ENCODE results near the gene MSH2. TPM values are rescaled to one million over a fixed set of nuclear protein-coding genes. Genes with fewer than 3 reads are reported as not detected.

MSH2 gene
- total and polyA plus RNA-seq, 2 of the 13 experiments (the other 11 are each of a cell fraction or from before 2014, with no cell fraction given), result 19.9 to 76.3 TPM

- TF ChIP-seq ZGPAT (CRISPR knock-in tag; IDR thresholded peaks at IDR 0.05) (no peak), ZSCAN21 (CRISPR knock-in tag; IDR thresholded peaks at IDR 0.05; ENCODE audit: borderline replicate concordance) (peak; percentile 8; the same call in 1 of the 2 replicates), ZNF335 (CRISPR knock-in tag; IDR thresholded peaks at IDR 0.05) (0 out of 2 replicates have a peak, but pooled peaks have one; percentile 32), ZFP62 (CRISPR knock-in tag; IDR thresholded peaks at IDR 0.05) (0 out of 2 replicates have a peak, but pooled peaks have one; percentile 12), ZNF670 (CRISPR knock-in tag; IDR thresholded peaks at IDR 0.05; ENCODE audit: borderline replicate concordance) (no peak), ZFP1 (CRISPR knock-in tag; IDR thresholded peaks at IDR 0.05) (no peak), POLR2A (IDR thresholded peaks at IDR 0.05; ENCODE audit: insufficient read depth in 1 of 2, low read depth in 2 of 2, low read length in 2 of 2) (peak in 1 of 2 experiments; percentile 33; a peak in 1 of 4 replicates), NR2F1 (CRISPR knock-in tag; IDR thresholded peaks at IDR 0.05) (0 out of 4 replicates have a peak, but pooled peaks of 1 of the 2 experiments have one; percentile 23)
These were observed 745 bp downstream of the MSH2 start (continued) for GRCh38 chr2:47403609-47404193.

- Histone ChIP-seq H3K4me2 (ENCODE audit: low read depth, low read length) (peak overlapping the region; percentile 99), H2AFZ (ENCODE audit: low read length) (no peak overlapping the region), H3K79me2 (ENCODE audit: insufficient read depth, low read length) (peaks cover 52% of the 10 kb centered on the region), H3K9ac (ENCODE audit: insufficient read depth, low read depth, low read length) (peak overlapping the region; percentile 77), H3K4me1 (ENCODE audit: insufficient read depth, low read length) (peaks cover 53% of the 10 kb centered on the region), H3K4me3 (replicated peaks in 1 of 3; ENCODE audit: insufficient read depth in 1 of 3, low read depth in 2 of 3, low read length in 3 of 3) (peak overlapping the region; percentile 72 to 87 (median 76)), H3K27ac (ENCODE audit: extremely low read length, insufficient read depth, low read length) (no peak overlapping the region), H3K9me3 (ENCODE audit: low read length) (no peaks in the 10 kb centered on the region), H3K27me3 (ENCODE audit: control insufficient read depth in 1 of 2, insufficient read depth in 2 of 2, low read length in 2 of 2) (no peaks in the 10 kb centered on the region; a peak in 1 of 5 replicates), H4K20me1 (ENCODE audit: insufficient read depth, low read length) (no peaks in the 10 kb centered on the region), H3K36me3 (replicated peaks in 1 of 2; ENCODE audit: control insufficient read depth in 1 of 2, insufficient read depth in 2 of 2, low read length in 2 of 2) (peaks cover 0 to 12% of the 10 kb centered on the region in 2 experiments; a peak in 1 of 5 replicates)
- intact Hi-C loops (cut with micrococcal nuclease; ENCODE audit: unreplicated experiment), result no loop called here
- 84% methylated on average over 10 of the region's 10 CpGs for WGBS (ENCODE audit: low lambda C conversion rate)
- ATAC-seq (no peak), DNase-seq (ENCODE audit: low spot score) (no peak), FAIRE-seq (no peak)
- ChIA-PET CTCF (ENCODE audit: low intra/inter-chr PET ratio, low total read pairs) (no interaction called here), POLR2A (interaction anchor here (2.4 kb wide), 1 partner anchor 69 kb away, joined by 12 read pairs; no protein-coding TSS in a partner anchor)
- no TSS peak for BruUV-seq (replicated peaks)
- in situ Hi-C loops (cut with HindIII; ENCODE audit: extremely low pct_ligation_motif_present, low pct_unique_long_range_greater_than_20kb), result no loop called here
- TF ChIP-seq POLR2AphosphoS5 (IDR thresholded peaks at IDR 0.05; ENCODE audit: low read depth, low read length) (no peak), MTA3 (CRISPR knock-in tag; IDR thresholded peaks at IDR 0.05) (no peak), GPBP1L1 (CRISPR knock-in tag; IDR thresholded peaks at IDR 0.05) (no peak), SMARCC2 (IDR thresholded peaks at IDR 0.05) (peak; percentile 10; the same call in 1 of the 2 replicates), ZBTB8A (CRISPR knock-in tag; IDR thresholded peaks at IDR 0.05; ENCODE audit: borderline replicate concordance, low read depth) (no peak), RARG (CRISPR knock-in tag; IDR thresholded peaks at IDR 0.05; ENCODE audit: low read depth) (no peak), ZSCAN31 (CRISPR knock-in tag; IDR thresholded peaks at IDR 0.05; ENCODE audit: low read depth) (no peak), SNAI1 (CRISPR knock-in tag; IDR thresholded peaks at IDR 0.05; ENCODE audit: borderline replicate concordance) (no peak), ZBTB33 (CRISPR knock-in tag; IDR thresholded peaks at IDR 0.05) (0 out of 2 replicates have a peak, but pooled peaks have one; percentile 24), ELF1 (CRISPR knock-in tag; IDR thresholded peaks at IDR 0.05) (no peak), SMYD3 (CRISPR knock-in tag; IDR thresholded peaks at IDR 0.05) (no peak), ZNF234 (CRISPR knock-in tag; conservative IDR thresholded peaks at IDR 0.05) (no peak)
These were observed 1.4 kb downstream of the MSH2 start for GRCh38 chr2:47404356-47404755.
